8988T (cell line): ENCODE results near the gene RNF34.

Experiments
- DNase-seq: peaks from one replicate; pipeline ENCODE4 v3.0.0; 2011

RNF34 gene

DNA sequence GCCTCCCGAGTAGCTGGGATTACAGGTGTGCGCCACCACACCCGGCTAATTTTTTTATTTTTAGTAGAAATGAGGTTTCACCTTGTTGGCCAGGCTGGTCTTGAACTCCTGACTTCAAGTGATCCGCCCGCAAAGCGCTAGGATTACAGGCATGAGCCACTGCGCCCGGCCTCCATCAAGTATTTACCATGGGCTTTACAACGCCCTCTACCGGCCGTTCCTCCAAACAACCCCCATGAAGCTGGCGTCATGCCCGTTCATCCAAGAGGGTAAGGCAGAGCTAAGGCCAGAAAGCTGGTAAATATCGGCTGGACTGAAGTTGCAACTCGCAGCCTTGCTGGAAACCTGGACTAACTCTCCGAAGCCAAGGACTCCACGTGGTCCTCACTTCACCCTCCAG lies 41.6 kb downstream of the RNF34 start:
- peak; percentile 59 for DNase-seq

DNA sequence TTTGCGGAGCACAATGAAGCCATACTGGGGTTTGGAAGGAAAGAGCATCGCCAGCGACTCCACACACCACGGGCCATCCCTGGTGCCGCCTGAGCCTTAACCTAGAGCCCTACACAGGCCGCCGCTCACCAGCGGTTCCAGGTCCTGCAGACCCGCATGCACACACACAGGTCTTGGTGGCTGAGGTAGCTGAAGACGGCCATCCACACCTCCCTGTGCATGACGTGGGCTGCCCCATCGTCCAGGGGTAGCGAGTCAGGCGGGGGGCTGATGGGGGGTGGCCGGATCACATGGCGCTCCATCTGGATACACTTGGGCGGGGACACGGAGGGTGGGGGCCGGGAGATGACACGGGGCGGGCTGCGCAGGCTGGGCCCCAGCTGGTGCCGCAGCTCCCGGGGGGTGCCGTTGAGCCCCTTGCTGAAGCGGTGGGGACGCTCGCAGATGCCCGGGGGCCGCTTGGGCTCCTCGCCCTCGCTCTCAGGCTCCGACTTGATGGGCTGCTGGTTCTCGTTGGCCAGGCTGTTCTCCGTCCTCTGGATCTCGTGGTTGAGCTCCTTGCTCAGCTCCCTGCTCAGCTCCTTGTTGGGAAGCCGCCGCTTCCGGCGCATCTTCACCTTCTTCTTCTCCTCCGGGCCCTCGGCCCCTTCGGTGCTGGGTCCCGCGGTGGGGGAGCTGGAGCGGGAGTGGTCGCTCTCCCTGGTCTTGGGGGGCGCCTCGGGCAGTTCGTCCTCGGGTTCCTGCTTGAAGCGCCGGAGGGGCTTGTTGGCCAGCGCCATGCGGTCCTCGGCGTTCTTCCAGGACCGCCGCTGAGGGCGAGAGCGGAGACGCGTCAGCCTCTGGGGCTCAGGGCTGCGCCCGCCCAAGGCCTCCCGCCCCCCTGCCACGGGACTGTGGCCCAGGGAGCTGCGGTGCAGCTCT lies 42.4 kb downstream of the RNF34 start:
- no peak for DNase-seq

DNA sequence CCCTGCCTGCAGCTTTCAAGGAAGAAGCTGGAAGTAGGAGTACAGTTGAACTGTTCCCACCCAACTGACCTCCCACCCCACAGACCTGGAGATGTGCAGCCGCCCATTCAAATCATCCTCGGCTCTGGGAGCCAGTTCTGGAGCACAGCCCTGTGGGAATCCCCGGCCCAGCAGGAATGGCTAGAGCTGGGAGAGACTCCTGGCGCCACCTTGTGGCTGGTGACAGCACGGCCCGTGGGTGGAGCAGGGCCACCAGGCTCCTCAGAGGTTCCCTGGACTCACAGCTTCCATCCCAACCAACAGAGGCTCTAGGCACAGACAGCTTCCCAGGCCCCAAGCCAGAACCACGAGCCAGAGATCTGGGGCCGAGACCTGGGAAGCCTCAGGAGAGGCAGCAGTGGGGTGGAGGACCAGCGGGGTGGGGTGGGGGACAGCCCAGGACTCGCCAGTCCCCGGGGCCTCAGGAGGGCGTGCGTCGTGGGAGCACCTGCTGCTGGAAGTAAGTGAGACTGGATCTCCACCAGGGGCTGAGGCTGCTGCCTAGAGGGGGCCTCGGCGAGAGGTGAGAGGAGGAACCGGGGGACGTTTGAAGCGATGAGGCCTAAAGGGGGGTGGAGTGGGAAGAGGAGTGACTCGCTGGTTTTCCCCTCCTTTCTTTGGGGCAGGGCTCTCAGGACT lies 43.4 kb downstream of the RNF34 start:
- peak; percentile 98 for DNase-seq

DNA sequence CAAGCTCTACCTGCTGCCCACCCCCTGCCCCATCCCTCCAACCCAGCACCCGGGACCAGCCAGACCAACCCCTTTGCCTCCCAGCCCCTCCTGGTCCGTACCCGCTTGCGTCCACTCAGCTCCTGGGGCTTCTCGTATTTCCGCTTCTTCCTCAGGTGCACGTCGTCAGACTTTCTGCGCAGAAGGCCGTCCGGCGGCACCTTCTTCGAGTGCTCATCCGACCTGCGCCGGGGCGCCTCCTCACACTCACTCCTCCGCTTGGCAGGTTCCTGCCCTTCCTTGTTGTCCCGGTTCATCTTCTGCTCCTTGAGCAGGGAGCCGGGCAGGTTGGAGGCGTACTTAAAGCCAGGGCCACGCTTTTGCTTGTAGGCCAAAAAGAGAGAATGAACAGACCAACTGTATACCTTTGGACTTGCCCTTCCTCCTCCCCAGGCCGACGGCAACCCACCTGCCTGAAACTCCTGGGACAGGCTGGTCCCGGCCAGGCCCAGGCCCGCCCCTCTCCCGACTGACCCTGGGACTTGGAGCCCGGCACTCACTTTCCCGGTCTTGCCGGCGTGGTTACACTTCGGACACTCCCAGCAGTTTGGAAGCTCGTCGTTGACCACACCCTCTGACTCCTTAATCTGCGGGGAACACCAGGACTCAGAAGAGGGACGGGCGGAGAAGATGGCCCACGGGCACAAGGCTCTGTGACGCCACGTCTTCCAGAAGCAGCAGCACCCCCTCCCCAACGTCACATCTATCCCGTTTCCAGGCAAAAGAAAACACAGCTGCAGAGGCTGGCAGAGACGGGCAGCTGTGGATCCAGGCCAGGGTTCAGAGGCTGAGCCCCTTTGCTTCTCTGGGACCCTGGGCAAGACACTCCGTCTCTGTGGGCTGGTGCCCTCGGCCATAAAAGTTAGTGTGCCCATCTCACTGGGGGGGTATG lies 44.3 kb downstream of the RNF34 start:
- DNase-seq: no peak

DNA sequence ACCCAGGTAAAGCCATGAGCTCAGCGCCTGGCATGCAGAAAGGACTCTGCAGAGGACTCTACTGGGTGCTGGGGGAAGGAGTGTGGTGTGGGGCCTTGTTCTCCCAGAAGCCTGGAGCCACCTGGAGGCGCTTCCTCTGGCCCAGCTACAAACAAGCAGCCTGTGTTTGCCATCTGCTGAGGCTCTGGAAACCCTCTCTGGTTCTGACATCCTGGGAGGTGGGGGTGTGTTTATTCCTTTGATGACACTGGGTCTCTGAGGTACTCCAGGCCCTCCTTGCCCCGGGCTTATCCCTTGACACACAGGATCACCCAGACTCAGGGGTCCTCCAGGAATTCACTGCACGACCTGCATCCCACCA lies 44.9 kb downstream of the RNF34 start:
- no peak for DNase-seq

DNA sequence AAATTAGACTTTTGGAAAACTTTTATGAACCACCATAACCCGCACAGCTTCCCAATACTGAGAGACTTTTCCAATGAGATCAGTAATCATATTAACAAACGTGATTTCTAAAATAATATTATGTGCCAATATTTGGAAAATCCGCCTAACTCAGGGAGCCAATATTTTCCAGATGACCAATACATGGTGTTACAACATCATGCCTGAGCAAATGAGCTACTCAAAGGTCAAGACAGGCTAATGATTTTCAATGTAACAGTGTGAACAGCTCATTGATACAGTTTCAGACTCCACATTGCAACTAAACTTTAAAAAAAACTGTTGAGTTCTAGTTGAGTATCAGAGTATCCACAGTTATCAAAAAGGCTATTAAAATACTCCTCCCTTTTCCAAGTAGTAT lies 46.8 kb downstream of the RNF34 start:
- DNase-seq: no peak

DNA sequence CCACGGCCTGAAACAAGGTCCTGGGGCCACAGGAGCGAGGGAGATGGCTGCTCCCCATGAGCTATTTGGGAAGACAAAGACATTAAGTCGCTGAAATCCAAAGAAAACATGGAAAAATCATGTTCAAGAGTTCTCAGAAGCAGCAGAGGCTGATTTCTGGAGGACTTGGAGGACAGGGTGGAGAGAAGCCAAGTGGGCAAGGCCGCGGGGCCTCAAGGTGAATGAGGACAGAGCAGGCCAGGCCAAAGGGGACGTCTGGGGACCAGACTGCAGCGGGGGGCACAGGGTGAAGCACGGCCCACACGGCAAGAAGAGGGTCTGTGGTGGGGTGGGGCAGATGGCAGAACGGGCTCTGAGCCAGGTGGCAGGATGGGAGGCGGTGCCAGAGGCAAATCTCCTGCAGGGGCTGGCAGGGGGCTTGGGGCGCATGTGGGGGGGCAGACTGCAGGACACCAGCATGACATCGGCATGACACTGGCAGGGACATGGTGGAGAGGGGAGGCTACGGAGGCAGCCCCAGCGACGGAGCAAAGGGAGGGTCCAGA lies 48.9 kb downstream of the RNF34 start:
- DNase-seq: no peak

DNA sequence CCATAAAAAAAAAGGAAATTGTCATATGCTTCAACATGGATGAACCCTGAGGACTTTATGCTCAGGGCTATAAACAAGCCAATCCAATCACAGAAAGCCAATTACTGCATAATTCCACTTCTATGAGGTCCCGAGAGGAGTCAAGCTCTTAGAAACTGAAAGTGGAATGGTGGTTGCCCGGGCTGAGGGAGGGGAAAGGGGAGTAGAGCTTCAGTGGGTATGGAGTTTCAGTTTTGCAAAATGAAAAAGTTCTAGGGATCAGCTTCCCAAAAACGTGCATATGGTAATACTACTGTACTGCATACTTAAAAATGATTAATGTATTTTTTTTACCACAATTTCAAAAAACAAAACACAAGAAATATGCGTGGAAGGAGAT lies 52.0 kb downstream of the RNF34 start:
- no peak for DNase-seq

DNA sequence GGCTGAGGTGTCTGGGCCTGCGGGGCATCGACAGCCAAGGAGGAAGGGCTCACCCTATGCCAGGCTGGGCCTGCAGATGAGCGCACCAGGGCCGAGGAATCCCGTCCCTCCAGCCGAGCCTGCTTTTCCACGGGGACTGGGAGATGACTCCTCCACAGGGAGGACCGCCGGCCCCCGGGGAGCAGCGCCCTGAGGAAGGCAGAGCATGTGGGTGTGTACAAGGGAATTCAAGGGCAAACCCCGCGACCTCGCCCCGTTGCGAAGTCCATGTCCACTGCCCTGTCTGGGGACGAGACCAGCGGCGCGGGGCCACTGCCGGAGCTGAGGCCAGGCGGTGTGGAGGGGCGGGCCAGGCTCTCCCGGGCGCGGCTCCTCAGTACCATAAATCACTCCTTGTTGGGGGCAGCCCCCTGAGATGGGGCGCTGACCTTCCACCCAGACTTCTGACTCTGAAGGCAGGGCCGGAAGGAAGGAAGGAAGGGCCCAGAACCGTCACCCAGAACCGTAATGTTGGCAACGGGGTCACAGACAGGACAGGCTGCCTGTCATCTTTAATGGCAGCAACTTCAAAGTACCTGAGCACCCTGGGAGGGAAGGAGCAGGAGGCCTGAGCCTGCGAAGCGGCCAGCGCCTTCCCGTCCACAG lies 52.5 kb downstream of the RNF34 start:
- no peak for DNase-seq

DNA sequence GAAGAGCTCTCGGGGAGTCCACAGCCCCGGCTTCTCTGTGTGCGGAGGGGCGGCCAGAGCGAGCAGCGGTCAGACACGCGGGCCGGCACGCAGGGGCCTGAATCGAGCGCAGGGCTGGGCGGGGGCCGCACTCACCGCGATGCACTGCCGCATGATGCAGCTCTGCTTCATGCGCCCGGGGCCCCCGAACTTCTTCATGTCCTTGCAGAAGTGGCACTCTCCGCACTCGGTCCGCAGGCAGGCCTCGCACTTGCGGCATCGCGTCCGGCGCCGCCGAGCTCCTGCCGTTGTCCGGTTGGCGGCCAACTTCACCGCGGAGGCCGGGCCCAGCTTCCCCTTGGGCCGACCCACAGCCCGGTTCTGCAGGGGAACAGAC lies 53.1 kb downstream of the RNF34 start:
- no peak for DNase-seq

DNA sequence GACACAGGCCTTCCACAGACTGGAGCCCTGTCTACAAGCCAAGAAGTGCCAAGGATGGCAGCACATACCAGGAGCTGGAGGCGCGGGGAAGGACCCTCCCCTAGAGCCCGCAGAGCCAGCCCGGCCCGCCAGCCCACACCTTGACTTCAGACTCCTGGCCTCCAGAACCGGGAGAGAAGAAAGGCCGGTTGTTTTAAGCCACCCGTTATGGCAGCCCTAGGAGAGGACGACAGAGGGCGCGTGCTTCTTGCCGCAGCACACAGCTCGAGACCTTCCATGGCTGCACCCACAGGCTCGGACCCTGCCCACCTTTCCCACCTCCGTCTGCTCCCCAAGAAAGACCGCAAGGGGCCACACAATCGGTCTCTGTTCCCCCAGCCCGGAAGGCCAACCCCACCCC lies 53.7 kb downstream of the RNF34 start:
- no peak for DNase-seq

DNA sequence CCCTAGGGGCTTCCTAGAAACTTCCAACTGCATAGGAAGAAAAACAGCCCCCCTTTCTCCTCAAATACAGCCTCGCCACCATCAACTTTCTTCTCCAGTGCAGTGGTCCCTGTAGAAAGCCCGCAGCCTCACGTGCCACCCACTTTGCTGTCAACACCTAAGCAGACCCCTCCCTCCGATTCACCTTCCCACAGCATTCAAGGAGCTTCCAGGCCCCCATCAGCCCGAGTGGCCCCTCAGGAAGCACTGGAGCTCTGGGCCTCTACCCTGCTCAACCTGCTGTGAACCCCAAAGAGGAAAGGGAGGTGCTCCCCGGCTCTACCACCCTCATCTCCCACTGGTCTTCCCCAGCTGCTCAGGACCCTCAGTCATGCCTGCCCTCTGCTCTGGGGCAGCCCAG lies 55.0 kb downstream of the RNF34 start:
- no peak for DNase-seq

DNA sequence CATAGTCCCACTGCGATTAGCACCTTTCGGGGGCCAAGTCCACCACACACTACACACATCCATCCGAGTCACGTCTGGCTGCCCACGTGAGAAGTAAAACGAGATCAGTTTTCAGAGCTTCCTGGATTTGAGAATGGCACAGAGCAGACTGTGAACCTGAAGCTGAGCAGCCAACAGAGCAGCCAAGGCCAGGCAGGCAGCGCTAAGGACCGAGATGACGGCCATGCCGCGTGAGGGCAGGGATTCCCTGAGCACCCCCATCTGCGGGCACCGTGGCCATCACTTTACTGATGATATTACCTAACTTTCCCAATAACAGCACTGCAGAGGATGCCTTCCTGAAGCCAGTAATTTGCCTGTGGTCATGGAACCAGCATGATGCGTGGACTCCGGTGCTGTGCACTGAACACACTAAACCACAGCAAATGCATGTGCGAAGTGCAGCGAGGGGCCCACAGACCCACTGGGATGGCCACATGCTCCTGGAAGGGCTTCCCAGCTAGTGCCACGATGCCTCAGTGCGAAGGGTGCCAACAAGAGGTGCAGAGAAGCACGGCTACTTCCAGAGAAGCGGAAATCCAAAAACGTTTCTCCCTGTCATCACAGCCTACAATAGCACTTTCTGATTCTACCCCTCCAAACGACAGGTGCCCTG lies 56.0 kb downstream of the RNF34 start:
- DNase-seq: no peak

DNA sequence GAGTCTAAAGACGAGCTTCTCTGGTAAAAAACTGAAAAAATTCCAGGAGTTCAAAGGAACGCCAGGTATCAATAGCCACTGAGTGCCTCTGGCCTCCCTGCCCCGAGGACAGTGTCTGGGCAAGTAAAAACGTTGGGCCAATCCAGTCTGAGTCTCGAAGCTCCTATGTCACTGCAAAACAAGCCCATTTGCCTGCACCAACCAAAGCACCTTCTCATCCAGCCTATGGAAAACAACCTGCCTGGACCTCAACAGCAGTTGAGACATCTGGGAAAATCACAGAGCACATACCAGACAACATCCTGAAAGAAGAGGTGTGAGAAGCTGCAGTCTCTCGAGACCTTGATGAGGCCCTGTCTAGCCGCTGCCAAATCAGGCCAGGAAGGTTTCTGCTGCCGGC lies 56.6 kb downstream of the RNF34 start:
- no peak for DNase-seq

DNA sequence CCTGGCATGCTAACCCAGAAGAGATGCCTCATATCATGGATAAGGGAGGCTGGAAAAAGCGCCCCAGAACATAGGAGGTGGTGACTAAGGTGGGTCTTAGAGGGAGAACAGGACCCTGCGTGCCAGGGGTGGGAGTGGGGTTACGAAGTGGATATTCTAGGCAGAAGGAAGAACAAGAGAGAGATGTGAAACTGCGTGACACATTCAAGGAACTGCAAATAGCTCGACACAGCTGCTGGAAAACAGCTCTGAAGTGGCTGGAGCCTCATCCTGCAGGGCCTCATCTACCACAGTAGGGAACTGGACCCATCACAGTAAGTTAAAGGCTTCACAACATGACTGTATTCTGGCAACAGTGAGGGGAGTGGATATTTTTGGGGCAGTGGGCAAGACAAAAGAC lies 61.1 kb downstream of the RNF34 start:
- DNase-seq: no peak

DNA sequence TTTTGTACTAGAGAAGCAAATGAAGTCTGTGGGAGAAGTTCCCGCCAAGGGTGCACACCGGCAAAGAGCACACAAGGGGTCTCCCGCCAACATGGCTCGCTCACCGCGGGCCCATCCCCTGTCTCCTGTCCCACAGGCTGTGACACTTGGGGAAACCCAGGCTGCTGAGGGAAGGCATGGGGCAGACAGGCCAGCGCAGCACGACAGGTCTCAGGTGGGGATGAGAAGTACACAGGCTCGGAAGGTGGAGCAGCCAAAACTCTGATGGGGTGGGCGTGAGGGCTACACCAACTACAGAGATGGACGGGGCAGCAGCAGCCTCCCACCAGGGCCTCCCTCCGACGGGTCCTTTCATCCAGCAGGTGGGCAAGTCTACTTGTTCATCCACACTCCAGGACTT lies 64.4 kb downstream of the RNF34 start:
- DNase-seq: no peak

DNA sequence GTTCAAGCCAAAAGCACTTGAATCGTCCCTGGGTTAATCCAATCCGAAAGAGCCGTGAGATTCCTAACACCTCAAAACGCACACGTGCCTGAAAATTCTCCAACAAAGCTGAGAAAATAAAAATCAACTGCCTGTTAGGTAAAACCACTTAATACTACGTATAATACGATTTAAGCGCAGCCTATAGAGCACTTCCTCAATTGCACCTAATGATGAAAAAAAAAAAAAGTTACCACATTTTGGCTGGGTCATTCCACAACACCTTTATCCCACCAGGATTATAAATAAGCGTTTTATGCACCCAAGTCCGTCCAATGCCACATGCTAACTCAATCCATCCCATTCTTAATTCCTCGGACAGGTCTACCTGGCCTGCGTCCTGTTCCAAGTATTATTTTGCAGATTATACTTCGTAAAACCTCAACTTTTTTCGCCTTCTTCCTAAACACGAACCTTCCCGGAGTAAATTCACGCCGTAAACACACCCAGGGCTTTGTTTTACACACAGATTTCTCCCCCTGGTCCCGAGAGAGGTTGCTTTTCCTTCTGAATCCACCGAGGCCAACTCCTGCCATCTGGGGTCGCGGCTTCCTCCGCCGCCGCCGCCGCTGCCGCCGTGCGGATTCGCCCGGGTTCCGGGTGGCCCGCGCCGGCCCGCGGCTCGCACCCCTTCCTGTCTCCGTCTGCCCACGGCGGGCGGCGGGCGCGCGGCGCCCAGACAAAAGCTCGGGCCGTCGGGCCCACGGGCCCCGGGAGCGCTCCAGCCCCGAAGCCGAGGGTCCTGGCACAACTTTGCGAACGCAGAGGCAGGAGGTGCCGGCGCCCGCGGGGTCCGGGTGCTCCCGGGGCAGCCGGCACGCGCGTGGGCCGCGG lies 66.2 kb downstream of the RNF34 start:
- DNase-seq: no peak

DNA sequence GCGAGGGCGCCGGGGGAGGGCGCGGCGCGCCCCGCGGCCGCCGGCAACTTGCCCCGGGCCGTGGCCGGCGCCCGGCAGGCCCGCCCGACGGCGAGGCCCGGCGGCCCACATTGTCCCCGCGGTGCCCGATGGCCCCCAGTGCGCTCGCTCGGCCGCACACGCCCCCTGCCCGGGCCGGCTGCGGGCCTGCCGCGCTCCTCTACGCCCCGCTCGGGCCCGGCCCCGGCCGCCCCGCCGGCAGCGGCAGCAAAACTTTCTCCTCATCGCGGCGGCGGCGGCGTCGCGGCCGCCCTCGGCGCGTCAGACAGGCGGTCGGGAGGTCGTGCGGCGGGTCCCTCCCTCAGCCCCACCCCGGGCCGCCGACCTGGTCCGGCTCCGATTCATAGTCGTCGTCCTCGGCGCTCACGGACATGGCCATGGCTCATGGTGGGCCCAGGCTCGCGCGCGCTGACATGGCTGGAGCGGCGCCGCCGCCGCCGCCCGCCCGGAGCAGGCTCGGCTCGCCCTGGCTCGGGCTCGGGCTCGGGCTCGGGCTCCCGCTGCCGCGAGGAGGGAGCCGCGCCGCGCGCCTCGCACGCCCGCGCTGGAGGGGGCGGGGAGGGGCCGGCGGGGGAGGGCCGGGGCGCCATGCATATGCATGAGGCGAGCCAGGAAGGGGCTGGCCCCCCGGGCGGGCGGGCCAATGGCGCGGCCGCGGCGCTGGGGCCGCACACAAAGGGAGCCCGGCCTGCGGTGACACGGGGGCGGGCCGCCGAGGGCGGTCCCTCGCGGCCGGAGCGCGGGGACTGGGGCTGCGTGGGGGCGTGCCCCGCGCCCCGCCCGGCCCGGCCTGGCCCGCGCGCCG lies 67.1 kb downstream of the RNF34 start:
- DNase-seq: peak; percentile 94

DNA sequence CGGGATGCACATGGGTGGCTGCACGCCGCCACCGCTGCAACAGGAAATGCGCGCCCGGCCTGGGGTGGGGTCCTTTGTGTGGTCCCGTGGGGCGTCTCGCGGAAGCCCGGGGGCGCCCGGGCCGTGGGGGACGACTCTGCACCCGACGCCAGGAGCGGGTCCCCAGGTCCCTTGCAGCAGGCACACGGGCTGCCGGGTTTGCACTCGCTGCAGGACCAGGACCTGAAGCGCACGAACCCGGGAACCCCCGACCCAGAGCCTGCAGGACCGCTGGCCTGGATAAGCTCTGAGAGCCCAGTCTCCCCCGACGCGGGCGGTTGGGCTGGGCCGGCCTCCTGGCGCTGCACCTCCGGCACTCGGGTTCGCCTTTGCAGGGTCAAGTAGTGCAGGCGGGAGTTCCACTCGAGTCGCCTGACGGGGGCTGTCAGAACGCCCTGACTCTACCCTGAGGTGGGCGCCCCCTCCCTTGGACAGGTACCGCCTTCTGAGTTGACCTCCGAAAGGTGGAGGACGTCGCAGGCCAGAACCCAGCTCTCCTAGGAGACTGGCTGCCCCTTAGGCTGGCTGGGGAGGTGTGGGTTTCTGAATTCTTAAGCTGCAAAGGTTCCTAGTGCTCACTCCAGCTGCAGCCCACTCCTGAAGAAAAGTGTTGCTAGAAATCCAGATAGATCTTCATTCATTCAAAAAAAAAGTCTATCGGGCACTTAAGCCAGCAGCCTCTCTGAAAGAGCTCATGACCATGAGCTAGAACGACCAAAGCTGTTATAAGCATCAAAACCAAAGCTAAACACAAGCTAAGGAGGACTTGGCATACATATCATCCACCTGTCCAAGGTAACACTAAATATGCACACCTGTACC lies 68.0 kb downstream of the RNF34 start:
- no peak for DNase-seq
